Prostate gland (tissue), 2 donors: ENCODE measurements around the gene CCL5. TPM values are rescaled to one million over a fixed set of nuclear protein-coding genes. Genes with fewer than 3 reads are reported as not detected.

Experiments
- DNase-seq: peaks from one replicate; pipeline ENCODE4 v3.0.0-alpha.2; 2019; ENCODE audit warnings: low spot score
- H3K27ac ChIP-seq, 2 donors: fragments of 200-600 bp; sonication (generic); 2 replicates each; pipeline ENCODE4 v1.5.1; 2017 to 2019
- H3K27me3 ChIP-seq: fragments of 200-600 bp; sonication (generic); replicated peaks from 2 replicates; pipeline ENCODE4 v1.5.1; 2019; ENCODE audit not compliant: insufficient read depth
- H3K36me3 ChIP-seq, 2 donors: fragments of 200-600 bp; sonication (generic); 1 replicate in 1 of 2; 2 replicates in 1 of 2; pipeline versions ENCODE4 v1.5.1 to v1.8.1; 2017 to 2019
- H3K4me1 ChIP-seq: fragments of 200-600 bp; sonication (generic); replicated peaks from 2 replicates; pipeline ENCODE4 v1.5.1; 2019
- H3K4me3 ChIP-seq, 2 donors: fragments of 200-600 bp; sonication (generic); 2 replicates each; pipeline ENCODE4 v1.5.1; 2017 to 2019
- H3K9me3 ChIP-seq: fragments of 200-600 bp; sonication (generic); 2 replicates; pipeline ENCODE4 v1.5.1; 2017
- POLR2A ChIP-seq: fragments of 450-650 bp; IDR thresholded peaks from one replicate; pipeline ENCODE4 v1.6.1; 2016; ENCODE audit warnings: antibody characterized with exemption, mild to moderate bottlenecking
- POLR2AphosphoS5 ChIP-seq: sonication (generic); formaldehyde crosslinking; IDR thresholded peaks from one replicate; pipeline ENCODE4 v1.6.1; 2017; ENCODE audit warnings: antibody characterized with exemption
- WGBS: methylation state at CpG from one replicate; pipeline ENCODE4 v1.1.5; 2018; 5-methylcytosine and 5-hydroxymethylcytosine counted together
- intact Hi-C: fragments of 100-400 bp; cut with DNase I; formaldehyde crosslinking; loops from one replicate; pipeline ENCODE4 v1.14.2; 2022
- total RNA-seq, 2 donors: library from RNA; depleted of rRNA; stranded (reverse); fragments of >200 nt; gene quantifications; one replicate each; pipeline ENCODE4 v1.1.0, GENCODE V29; 2016
- TF ChIP-seq, protein P1 (sequence below), 4 experiments: fragments of 200-600 bp in 2 of 4; fragments of 450-650 bp in 2 of 4; sonication (generic) in 2 of 4; IDR thresholded peaks; 1 replicate in 3 of 4; 2 replicates in 1 of 4; pipeline ENCODE4 v1.5.1; 2016 to 2019; ENCODE audit warnings: antibody characterized with exemption in 4 of 4, mild to moderate bottlenecking in 2 of 4, moderate library complexity in 2 of 4

CCL5 gene
- total RNA-seq, 2 donors from 2014 or later: 1.2 to 4.5 TPM

DNA sequence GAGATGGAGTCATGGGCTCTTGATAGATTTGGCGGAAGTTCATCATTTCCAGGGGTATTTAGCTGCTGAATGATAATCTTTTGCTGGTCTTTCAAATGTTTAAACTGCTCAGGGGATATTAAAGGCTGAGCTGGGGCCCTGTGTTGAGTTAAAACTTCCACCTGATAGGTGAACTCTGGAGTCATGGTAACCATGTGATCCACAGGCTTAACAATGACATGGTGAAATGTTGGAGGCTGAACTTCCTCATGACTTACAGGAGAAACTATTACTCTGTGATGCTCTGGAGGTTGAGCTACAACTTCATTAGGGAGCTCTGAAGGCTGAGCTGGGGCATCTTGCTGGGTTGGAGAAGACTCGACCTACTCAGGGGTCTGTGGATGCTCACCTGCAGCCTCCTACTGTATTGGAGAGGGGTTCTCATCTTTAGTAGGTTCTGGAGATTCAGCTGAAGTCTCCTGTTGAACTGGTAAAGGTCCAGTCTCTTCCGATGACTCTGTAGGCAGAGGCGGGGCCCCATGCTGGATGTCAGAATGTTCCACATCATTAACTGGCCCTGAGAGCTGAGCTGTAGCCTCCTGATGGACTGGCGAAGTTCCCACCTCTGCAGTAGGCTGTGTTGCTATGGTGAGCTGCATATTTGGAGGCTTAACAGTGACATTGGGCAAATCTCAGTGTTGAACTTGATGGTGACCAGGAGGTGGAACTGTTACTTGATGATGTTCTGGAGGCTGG is 26.2 kb upstream of the CCL5 start:
- 97% methylated on average over 5 of the region's 5 CpGs for WGBS
- H3K27ac ChIP-seq: no peak overlapping the region
- intact Hi-C loops: no loop called here

GRCh38 chr17:35903451-35903850 is 23.3 kb upstream of the CCL5 start:
- H3K36me3 ChIP-seq: no peaks in the 10 kb centered on the region
- intact Hi-C loops: no loop called here
- H3K4me1 ChIP-seq: no peaks in the 10 kb centered on the region
- 91% methylated on average over 5 of the region's 5 CpGs for WGBS
- no peak overlapping the region for H3K27ac ChIP-seq
- H3K27me3 ChIP-seq: no peaks in the 10 kb centered on the region
- DNase-seq: no peak
- no peaks in the 10 kb centered on the region for H3K9me3 ChIP-seq
- TF ChIP-seq POLR2AphosphoS5: no peak
- TF ChIP-seq POLR2A: no peak
- TF ChIP-seq, protein P1, sequence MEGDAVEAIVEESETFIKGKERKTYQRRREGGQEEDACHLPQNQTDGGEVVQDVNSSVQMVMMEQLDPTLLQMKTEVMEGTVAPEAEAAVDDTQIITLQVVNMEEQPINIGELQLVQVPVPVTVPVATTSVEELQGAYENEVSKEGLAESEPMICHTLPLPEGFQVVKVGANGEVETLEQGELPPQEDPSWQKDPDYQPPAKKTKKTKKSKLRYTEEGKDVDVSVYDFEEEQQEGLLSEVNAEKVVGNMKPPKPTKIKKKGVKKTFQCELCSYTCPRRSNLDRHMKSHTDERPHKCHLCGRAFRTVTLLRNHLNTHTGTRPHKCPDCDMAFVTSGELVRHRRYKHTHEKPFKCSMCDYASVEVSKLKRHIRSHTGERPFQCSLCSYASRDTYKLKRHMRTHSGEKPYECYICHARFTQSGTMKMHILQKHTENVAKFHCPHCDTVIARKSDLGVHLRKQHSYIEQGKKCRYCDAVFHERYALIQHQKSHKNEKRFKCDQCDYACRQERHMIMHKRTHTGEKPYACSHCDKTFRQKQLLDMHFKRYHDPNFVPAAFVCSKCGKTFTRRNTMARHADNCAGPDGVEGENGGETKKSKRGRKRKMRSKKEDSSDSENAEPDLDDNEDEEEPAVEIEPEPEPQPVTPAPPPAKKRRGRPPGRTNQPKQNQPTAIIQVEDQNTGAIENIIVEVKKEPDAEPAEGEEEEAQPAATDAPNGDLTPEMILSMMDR (IDR thresholded peaks at IDR 0.05): no peak
- no peak overlapping the region for H3K4me3 ChIP-seq

More for the DNA sequence above, 26.2 kb upstream of the CCL5 start:
- Histone ChIP-seq H3K4me3 (no peak overlapping the region), H3K27me3 (no peaks in the 10 kb centered on the region), H3K36me3 (no peaks in the 10 kb centered on the region), H3K9me3 (no peaks in the 10 kb centered on the region), H3K4me1 (no peaks in the 10 kb centered on the region)
- TF ChIP-seq POLR2A (no peak), POLR2AphosphoS5 (no peak)
- TF ChIP-seq, protein P1 (IDR thresholded peaks at IDR 0.05): no peak
- DNase-seq: no peak

- Histone ChIP-seq H3K27ac (no peak overlapping the region), H3K4me1 (no peaks in the 10 kb centered on the region), H3K36me3 (no peaks in the 10 kb centered on the region), H3K27me3 (no peaks in the 10 kb centered on the region), H3K4me3 (no peak overlapping the region), H3K9me3 (no peaks in the 10 kb centered on the region)
- intact Hi-C loops: no loop called here
- TF ChIP-seq POLR2AphosphoS5 (no peak), POLR2A (no peak)
- TF ChIP-seq, protein P1 (IDR thresholded peaks at IDR 0.05): no peak
- whole genome bisulfite sequencing: 90% methylated on average over 9 of the region's 9 CpGs
- no peak for DNase-seq
These were observed 21.5 kb upstream of the CCL5 start for GRCh38 chr17:35901631-35902175.

DNA sequence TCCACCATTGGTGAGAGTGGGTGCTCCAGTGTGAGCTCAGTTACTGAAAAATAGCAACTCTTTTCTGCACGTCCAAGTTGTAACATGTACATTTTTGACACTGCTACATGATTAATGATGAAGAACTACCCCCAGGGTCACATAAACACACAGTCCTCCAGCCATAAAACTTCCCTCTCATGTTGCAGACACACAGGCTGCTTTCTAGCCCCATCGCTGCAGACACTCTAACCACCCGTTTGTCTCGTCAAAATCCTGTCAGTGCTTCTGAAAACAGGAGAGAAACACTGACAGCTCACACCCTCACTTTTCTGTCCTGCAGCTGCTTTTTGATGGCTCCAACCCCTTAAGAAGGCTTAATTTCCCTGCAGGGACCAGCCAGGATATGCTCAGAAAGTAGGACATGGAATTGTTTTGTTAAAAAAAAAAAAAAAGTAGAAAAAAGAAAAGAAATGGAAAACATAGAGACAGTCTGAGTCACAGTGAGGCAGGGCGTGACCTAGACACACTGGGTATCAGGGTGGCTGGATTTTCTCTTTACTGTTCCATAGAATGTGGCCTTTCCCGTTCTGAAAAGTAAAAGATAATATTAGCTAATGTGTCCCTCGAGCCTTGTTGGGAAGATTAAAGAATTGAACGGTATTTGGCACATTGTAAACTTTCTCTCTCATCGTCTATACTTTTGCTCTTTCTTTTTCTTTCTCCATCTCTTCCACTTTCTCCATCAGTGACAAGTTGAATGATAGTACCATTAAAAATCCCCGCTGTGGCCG is 20.7 kb upstream of the CCL5 start:
- intact Hi-C loops: no loop called here
- H3K27ac ChIP-seq: no peak overlapping the region
- WGBS: 37% methylated on average over 11 of the region's 11 CpGs

More for the DNA sequence above, 20.7 kb upstream of the CCL5 start:
- Histone ChIP-seq H3K36me3 (no peaks in the 10 kb centered on the region), H3K9me3 (no peaks in the 10 kb centered on the region), H3K4me1 (no peaks in the 10 kb centered on the region), H3K27me3 (no peaks in the 10 kb centered on the region), H3K4me3 (no peak overlapping the region)
- DNase-seq: no peak
- TF ChIP-seq POLR2A: no peak
- no peak for TF ChIP-seq POLR2AphosphoS5
- TF ChIP-seq, protein P1 (IDR thresholded peaks at IDR 0.05): no peak
